Stomach smooth muscle (tissue), 2 donors: ENCODE data around the gene SCO2.

ENCODE experiments used
- H3K27ac ChIP-seq: one replicate; pipeline ENCODE4 v1.7.0; 2013; ENCODE audit warnings: mild to moderate bottlenecking, low read length, inconsistent platforms
- H3K27me3 ChIP-seq, 2 donors: one replicate each; pipeline ENCODE4 v1.7.0; 2013; ENCODE audit warnings: low read length in 2 of 2; ENCODE audit not compliant: insufficient read depth in 2 of 2, control insufficient read depth in 1 of 2
- H3K36me3 ChIP-seq, 2 donors: one replicate each; pipeline ENCODE4 v1.7.0; 2013; ENCODE audit warnings: low read length in 2 of 2; ENCODE audit not compliant: control insufficient read depth in 2 of 2, insufficient read depth in 2 of 2
- H3K4me1 ChIP-seq: one replicate; pipeline ENCODE4 v1.7.0; 2013; ENCODE audit warnings: low read length; ENCODE audit not compliant: control insufficient read depth, insufficient read depth
- H3K4me3 ChIP-seq, 2 donors: one replicate each; pipeline ENCODE4 v1.7.0; 2013; ENCODE audit warnings: low read length in 2 of 2
- H3K9ac ChIP-seq, 2 donors: one replicate each; pipeline ENCODE4 v1.7.0; 2013; ENCODE audit warnings: low read length in 2 of 2, mild to moderate bottlenecking in 1 of 2
- H3K9me3 ChIP-seq, 2 donors: one replicate each; pipeline ENCODE4 v1.7.0; 2013; ENCODE audit warnings: low read length in 2 of 2; ENCODE audit not compliant: control insufficient read depth in 2 of 2
- donor health status: healthy.
- donor health status: Pancreatic carcinoma.

The SCO2 gene

GRCh38 chr22:50525104-50525857, at the start of gene SCO2:
Gene SCO2 (minus strand): TSS chr22:50525598. CDS start chr22:50524411, 1,187 bp downstream.
- H3K27me3 ChIP-seq, result peaks cover 3 to 15% of the 10 kb centered on the region in 2 donors
- H3K36me3 ChIP-seq, result peaks cover 13 to 20% of the 10 kb centered on the region in 2 donors
- peak within 1 kb of the TSS; percentile 74 for H3K27ac ChIP-seq
- no peaks in the 10 kb centered on the region for H3K9me3 ChIP-seq
- H3K4me3 ChIP-seq, result peak within 1 kb of the TSS; percentile 72 to 80
- H3K4me1 ChIP-seq, result peaks cover 43% of the 10 kb centered on the region
- H3K9ac ChIP-seq, result peak within 1 kb of the TSS; percentile 62 to 70

- Histone ChIP-seq H3K27me3 (peaks cover 8 to 21% of the 10 kb centered on the region in 2 donors), H3K4me3 (no peak overlapping the region), H3K36me3 (peaks cover 0 to 5% of the 10 kb centered on the region in 2 donors), H3K27ac (no peak overlapping the region), H3K4me1 (peaks cover 21% of the 10 kb centered on the region), H3K9me3 (no peaks in the 10 kb centered on the region), H3K9ac (no peak overlapping the region)
These were observed 49.0 kb upstream of the SCO2 start for GRCh38 chr22:50574383-50574755.

- H3K36me3 ChIP-seq, result peaks cover 0 to 5% of the 10 kb centered on the region in 2 donors
- H3K9me3 ChIP-seq, result no peaks in the 10 kb centered on the region
- H3K9ac ChIP-seq, result no peak overlapping the region
- H3K27me3 ChIP-seq, result peaks cover 8 to 21% of the 10 kb centered on the region in 2 donors
- H3K27ac ChIP-seq, result no peak overlapping the region
- peaks cover 15% of the 10 kb centered on the region for H3K4me1 ChIP-seq
- H3K4me3 ChIP-seq, result no peak overlapping the region
These were observed 48.3 kb upstream of the SCO2 start for GRCh38 chr22:50573491-50574382.

- H3K27me3 ChIP-seq, result peaks cover 8 to 14% of the 10 kb centered on the region in 2 donors
- H3K36me3 ChIP-seq, result peaks cover 0 to 5% of the 10 kb centered on the region in 2 donors
- no peak overlapping the region for H3K27ac ChIP-seq
- no peak overlapping the region for H3K9ac ChIP-seq
- H3K4me1 ChIP-seq, result peaks cover 7% of the 10 kb centered on the region
- H3K9me3 ChIP-seq, result no peaks in the 10 kb centered on the region
- H3K4me3 ChIP-seq, result no peak overlapping the region
These were observed 47.6 kb upstream of the SCO2 start for GRCh38 chr22:50572965-50573364.

GRCh38 chr22:50571264-50572175, 46.1 kb upstream of the SCO2 start:
- no peaks in the 10 kb centered on the region for H3K4me1 ChIP-seq

GRCh38 chr22:50570861-50571260, 45.5 kb upstream of the SCO2 start:
- no peaks in the 10 kb centered on the region for H3K27me3 ChIP-seq
- H3K9ac ChIP-seq, result no peak overlapping the region
- no peaks in the 10 kb centered on the region for H3K9me3 ChIP-seq
- H3K36me3 ChIP-seq, result peaks cover 0 to 5% of the 10 kb centered on the region in 2 donors
- no peaks in the 10 kb centered on the region for H3K4me1 ChIP-seq
- H3K27ac ChIP-seq, result no peak overlapping the region
- no peak overlapping the region for H3K4me3 ChIP-seq

More at GRCh38 chr22:50571264-50572175, 46.1 kb upstream of the SCO2 start:
- Histone ChIP-seq H3K4me3 (no peak overlapping the region), H3K27ac (no peak overlapping the region), H3K9me3 (no peaks in the 10 kb centered on the region), H3K36me3 (peaks cover 0 to 5% of the 10 kb centered on the region in 2 donors), H3K27me3 (peaks cover 0 to 3% of the 10 kb centered on the region in 2 donors), H3K9ac (no peak overlapping the region)

GRCh38 chr22:50569896-50570535, 44.6 kb upstream of the SCO2 start:
- Histone ChIP-seq H3K4me1 (no peaks in the 10 kb centered on the region), H3K9ac (no peak overlapping the region), H3K27ac (no peak overlapping the region), H3K4me3 (no peak overlapping the region), H3K27me3 (no peaks in the 10 kb centered on the region), H3K9me3 (no peaks in the 10 kb centered on the region), H3K36me3 (peaks cover 0 to 5% of the 10 kb centered on the region in 2 donors)

- Histone ChIP-seq H3K4me3 (no peak overlapping the region), H3K9me3 (no peaks in the 10 kb centered on the region), H3K27ac (no peak overlapping the region), H3K27me3 (no peaks in the 10 kb centered on the region), H3K9ac (no peak overlapping the region), H3K4me1 (no peaks in the 10 kb centered on the region), H3K36me3 (peaks cover 0 to 5% of the 10 kb centered on the region in 2 donors)
These were observed 43.7 kb upstream of the SCO2 start for GRCh38 chr22:50569041-50569459.

- peaks cover 4% of the 10 kb centered on the region for H3K4me1 ChIP-seq
- H3K36me3 ChIP-seq, result peaks cover 0 to 5% of the 10 kb centered on the region in 2 donors
- H3K27ac ChIP-seq, result no peak overlapping the region
- H3K4me3 ChIP-seq, result no peak overlapping the region
- no peak overlapping the region for H3K9ac ChIP-seq
- H3K27me3 ChIP-seq, result no peaks in the 10 kb centered on the region
- H3K9me3 ChIP-seq, result no peaks in the 10 kb centered on the region
These were observed 43.2 kb upstream of the SCO2 start for GRCh38 chr22:50568626-50569025.
